Measurements from ENCODE around the gene F13B.

F13B gene, protein sequence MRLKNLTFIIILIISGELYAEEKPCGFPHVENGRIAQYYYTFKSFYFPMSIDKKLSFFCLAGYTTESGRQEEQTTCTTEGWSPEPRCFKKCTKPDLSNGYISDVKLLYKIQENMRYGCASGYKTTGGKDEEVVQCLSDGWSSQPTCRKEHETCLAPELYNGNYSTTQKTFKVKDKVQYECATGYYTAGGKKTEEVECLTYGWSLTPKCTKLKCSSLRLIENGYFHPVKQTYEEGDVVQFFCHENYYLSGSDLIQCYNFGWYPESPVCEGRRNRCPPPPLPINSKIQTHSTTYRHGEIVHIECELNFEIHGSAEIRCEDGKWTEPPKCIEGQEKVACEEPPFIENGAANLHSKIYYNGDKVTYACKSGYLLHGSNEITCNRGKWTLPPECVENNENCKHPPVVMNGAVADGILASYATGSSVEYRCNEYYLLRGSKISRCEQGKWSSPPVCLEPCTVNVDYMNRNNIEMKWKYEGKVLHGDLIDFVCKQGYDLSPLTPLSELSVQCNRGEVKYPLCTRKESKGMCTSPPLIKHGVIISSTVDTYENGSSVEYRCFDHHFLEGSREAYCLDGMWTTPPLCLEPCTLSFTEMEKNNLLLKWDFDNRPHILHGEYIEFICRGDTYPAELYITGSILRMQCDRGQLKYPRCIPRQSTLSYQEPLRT

DNA sequence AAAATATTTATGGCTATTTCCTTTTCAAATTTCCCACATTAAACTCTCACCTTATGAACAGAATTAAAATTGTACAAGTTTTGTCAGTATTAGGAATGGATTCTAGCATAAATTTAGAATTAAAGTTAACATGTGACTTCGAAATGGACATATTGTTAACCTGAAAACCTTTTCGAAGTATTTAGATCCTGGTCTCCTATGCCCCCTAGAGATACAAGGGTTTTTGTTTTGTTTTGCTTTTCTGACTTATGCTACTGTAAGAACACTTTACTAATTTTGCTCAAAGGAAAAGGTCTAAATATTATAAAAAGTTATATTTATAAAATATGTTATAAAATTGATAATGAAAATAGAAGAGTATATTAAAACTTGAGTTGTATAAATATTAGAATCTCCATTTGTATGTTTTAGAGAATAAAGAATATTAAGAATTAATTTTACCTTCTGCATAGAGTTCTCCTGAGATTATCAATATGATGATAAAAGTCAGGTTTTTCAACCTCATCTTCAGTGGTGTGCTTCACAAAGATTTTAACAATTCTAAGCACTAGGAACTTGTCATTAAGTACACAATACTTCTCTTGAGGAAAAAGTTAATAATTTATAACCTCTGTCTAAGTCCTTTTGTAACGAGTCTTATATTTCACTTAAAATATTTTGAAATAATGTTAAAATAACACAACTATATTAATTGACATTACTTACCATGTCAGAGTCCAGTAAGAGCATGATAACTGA lies at the start of gene F13B:
TSS of gene F13B (minus strand) at position 542 of the 738 bp plus-strand sequence. CDS start at position 505, 37 bp downstream.
- DNase-seq (ENCODE audit: low read depth) = no peak
- no peak within 1 kb of the TSS for H3K4me3 ChIP-seq (ENCODE audit: low read length)
- TF ChIP-seq, protein P1, sequence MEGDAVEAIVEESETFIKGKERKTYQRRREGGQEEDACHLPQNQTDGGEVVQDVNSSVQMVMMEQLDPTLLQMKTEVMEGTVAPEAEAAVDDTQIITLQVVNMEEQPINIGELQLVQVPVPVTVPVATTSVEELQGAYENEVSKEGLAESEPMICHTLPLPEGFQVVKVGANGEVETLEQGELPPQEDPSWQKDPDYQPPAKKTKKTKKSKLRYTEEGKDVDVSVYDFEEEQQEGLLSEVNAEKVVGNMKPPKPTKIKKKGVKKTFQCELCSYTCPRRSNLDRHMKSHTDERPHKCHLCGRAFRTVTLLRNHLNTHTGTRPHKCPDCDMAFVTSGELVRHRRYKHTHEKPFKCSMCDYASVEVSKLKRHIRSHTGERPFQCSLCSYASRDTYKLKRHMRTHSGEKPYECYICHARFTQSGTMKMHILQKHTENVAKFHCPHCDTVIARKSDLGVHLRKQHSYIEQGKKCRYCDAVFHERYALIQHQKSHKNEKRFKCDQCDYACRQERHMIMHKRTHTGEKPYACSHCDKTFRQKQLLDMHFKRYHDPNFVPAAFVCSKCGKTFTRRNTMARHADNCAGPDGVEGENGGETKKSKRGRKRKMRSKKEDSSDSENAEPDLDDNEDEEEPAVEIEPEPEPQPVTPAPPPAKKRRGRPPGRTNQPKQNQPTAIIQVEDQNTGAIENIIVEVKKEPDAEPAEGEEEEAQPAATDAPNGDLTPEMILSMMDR (IDR thresholded peaks at IDR 0.05; ENCODE audit: insufficient read depth, low read depth, low read length, missing control alignments) = no peak

DNA sequence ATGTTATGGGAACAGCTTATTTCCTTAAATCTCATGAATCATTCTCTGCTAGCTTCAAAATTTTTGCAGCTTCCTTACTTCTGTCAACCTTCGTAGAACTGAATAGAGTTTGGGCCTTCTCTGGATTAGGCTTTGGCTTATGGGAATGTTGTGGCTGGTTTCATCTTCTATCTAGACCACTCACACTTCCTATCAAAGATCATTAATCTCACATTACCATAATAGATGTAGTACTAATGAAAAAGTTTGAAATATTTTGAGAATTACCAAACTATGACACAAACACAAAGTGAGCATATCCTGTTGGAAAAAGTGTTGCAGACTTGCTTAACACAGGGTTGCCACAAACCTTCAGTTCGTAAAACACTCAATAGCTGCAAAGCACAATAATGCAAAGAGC lies 49.1 kb upstream of the F13B start:
- H3K4me3 ChIP-seq (ENCODE audit: low read length) = no peak overlapping the region
- DNase-seq (ENCODE audit: low read depth) = no peak
- TF ChIP-seq, protein P1 (IDR thresholded peaks at IDR 0.05; ENCODE audit: insufficient read depth, low read depth, low read length, missing control alignments) = no peak

DNA sequence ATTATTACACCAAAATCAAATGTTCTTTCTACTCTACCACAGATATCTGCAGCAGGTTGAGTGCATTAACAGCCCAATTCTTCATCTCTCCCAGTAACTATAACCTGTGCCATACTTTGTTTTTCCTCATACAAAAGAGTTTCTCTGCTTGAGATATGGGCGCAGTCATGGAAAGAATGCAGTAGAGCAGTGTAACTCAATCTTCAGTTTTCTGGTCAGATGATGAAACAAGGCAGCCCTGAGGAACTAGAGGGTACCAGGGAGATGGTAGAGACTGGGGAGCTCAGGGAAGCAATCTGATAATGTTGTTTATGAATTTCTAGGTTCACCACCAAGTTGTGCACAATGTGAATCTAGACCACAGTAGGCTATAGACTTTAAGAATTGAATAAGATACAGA lies 39.8 kb upstream of the F13B start:
- no peak overlapping the region for H3K4me3 ChIP-seq (ENCODE audit: low read length)

DNA sequence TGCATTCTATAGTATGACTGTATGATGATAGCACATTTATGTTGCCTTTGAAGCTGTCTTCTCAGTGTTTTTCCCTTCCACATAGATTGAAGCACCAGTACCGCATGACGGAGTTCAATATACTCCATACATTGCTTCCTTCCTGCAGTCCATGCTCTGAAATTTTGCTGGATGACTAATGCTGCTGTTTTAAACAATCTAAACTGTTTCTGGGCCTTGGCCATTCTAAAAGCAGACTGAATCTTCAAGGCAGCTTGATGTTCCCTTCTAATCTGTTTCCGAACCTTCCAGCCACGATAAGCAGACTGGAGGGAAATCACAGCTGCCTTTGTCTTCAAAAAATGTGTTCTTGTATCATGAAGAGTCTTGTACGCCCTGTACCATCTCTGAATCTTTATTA lies 36.2 kb upstream of the F13B start:
- H3K4me3 ChIP-seq (ENCODE audit: low read length) = no peak overlapping the region
- DNase-seq (ENCODE audit: low read depth) = no peak
- TF ChIP-seq, protein P1 (IDR thresholded peaks at IDR 0.05; ENCODE audit: insufficient read depth, low read depth, low read length, missing control alignments) = no peak

More for the DNA sequence above, 39.8 kb upstream of the F13B start:
- DNase-seq (ENCODE audit: low read depth) = peak; percentile 9
- TF ChIP-seq, protein P1 (IDR thresholded peaks at IDR 0.05; ENCODE audit: insufficient read depth, low read depth, low read length, missing control alignments) = no peak

DNA sequence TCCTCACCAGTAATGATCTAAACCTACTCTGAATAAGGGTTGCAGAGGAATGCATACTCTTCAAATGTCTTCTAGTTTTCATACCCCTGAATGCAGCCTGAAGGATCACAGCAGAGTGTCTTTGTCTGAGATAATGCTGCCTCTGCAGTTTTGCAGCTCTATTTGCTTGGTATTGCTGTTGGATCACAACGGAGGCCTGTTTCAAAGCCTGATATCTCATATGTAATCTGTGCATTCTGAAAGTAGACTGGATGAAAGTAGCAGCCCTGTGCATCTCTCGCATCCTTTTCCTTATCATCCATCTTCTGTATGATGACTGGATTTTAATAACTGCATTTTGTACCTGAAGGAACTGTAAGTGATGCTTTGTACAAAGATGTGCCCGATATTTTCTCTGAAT lies 34.9 kb upstream of the F13B start:
- DNase-seq (ENCODE audit: low read depth) = no peak
- no peak overlapping the region for H3K4me3 ChIP-seq (ENCODE audit: low read length)
- TF ChIP-seq, protein P1 (IDR thresholded peaks at IDR 0.05; ENCODE audit: insufficient read depth, low read depth, low read length, missing control alignments) = no peak

DNA sequence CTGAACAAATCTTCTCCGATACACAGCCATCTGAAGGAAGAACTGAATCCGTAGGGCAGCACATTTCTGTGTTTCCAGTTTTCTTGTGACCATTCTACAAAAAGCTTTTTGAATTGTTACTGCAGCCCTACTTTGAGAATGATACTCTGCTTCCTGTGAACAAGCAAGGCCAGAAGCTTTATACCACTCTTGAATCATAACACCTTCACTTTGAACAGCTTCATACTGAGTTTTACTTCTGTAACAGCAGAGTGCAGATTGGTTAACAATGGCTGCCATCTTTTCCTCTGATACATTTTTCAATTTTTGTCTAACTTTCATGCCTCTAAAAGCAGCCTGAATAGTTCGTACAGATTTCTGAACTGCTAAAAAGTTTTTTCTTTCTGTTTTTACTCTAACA lies 33.6 kb upstream of the F13B start:
- DNase-seq (ENCODE audit: low read depth) = no peak
- TF ChIP-seq, protein P1 (IDR thresholded peaks at IDR 0.05; ENCODE audit: insufficient read depth, low read depth, low read length, missing control alignments) = no peak
- no peak overlapping the region for H3K4me3 ChIP-seq (ENCODE audit: low read length)
